HepG2 (cell line): ENCODE results near the gene CRHR1. TPM values are rescaled to one million over a fixed set of nuclear protein-coding genes. Genes with fewer than 3 reads are reported as not detected.
A peak's percentile ranks its signal among the peaks of the same experiment; 100 is the strongest.

Experiments
- ATRX ChIP-seq: sonication (generic); formaldehyde crosslinking; IDR thresholded peaks from 2 replicates; pipeline ENCODE4 v1.4.0; 2020; ENCODE audit warnings: missing genetic modification reagents, borderline replicate concordance
- DRAP1 ChIP-seq: IDR thresholded peaks from 2 replicates; pipeline ENCODE4 v1.6.1; 2016; ENCODE audit warnings: missing genetic modification reagents, missing compliant biosample characterization
- ERF ChIP-seq: IDR thresholded peaks from 2 replicates; pipeline ENCODE4 v1.6.1; 2018; ENCODE audit warnings: missing biosample characterization, missing genetic modification reagents
- ESRRA ChIP-seq: sonication (generic); formaldehyde crosslinking; IDR thresholded peaks from 2 replicates; pipeline ENCODE4 v1.5.1; 2020; ENCODE audit warnings: mild to moderate bottlenecking, low read depth, missing genetic modification reagents
- FOXA1 ChIP-seq, 2 experiments: fragments of 450-650 bp in 1 of 2; sonication (generic) in 1 of 2; formaldehyde crosslinking in 1 of 2; IDR thresholded peaks; 2 replicates each; pipeline versions ENCODE4 v1.4.0 to v1.6.1; 2016 to 2020; ENCODE audit warnings: missing genetic modification reagents in 1 of 2
- HNRNPLL ChIP-seq: fragments of 200-400 bp; formaldehyde crosslinking; IDR thresholded peaks from 2 replicates; pipeline ENCODE4 v1.6.1; 2017; ENCODE audit warnings: mild to moderate bottlenecking, low read depth, low read length; ENCODE audit not compliant: poor library complexity, severe bottlenecking
- MAF1 ChIP-seq: sonication (generic); formaldehyde crosslinking; IDR thresholded peaks from 2 replicates; pipeline ENCODE4 v1.5.0; 2020; ENCODE audit warnings: missing genetic modification reagents, borderline replicate concordance
- MLXIP ChIP-seq: sonication (generic); formaldehyde crosslinking; IDR thresholded peaks from 2 replicates; pipeline ENCODE4 v1.9.0; 2021; ENCODE audit warnings: missing genetic modification reagents, borderline replicate concordance
- NFAT5 ChIP-seq: sonication (generic); formaldehyde crosslinking; IDR thresholded peaks from 2 replicates; pipeline ENCODE4 v1.4.0; 2020; ENCODE audit warnings: missing genetic modification reagents
- RAD21 ChIP-seq: fragments of 450-650 bp; formaldehyde crosslinking; IDR thresholded peaks from 2 replicates; pipeline ENCODE4 v1.5.0; 2020; ENCODE audit warnings: mild to moderate bottlenecking
- SMC3 ChIP-seq: IDR thresholded peaks from 2 replicates; pipeline ENCODE4 v1.6.1; 2011; ENCODE audit warnings: low read length, improper control_type of control experiment
- TCF7 ChIP-seq: sonication (generic); IDR thresholded peaks from 2 replicates; pipeline ENCODE4 v1.6.1; 2016; ENCODE audit warnings: antibody characterized with exemption, low read depth
- ZBTB33 ChIP-seq: sonication (generic); formaldehyde crosslinking; IDR thresholded peaks from 2 replicates; pipeline ENCODE4 v1.4.0; 2020; ENCODE audit warnings: missing genetic modification reagents
- ZNF275 ChIP-seq: sonication (generic); formaldehyde crosslinking; IDR thresholded peaks from 2 replicates; pipeline ENCODE4 v1.8.0; 2022; ENCODE audit warnings: missing genetic modification reagents, mild to moderate bottlenecking, inconsistent platforms, borderline replicate concordance
- ZNF296 ChIP-seq: sonication (generic); formaldehyde crosslinking; conservative IDR thresholded peaks from 2 replicates; pipeline ENCODE4 v1.5.0; 2020; ENCODE audit warnings: mild to moderate bottlenecking, missing genetic modification reagents
- ZNF558 ChIP-seq: sonication (generic); formaldehyde crosslinking; IDR thresholded peaks from 2 replicates; pipeline ENCODE4 v1.9.0; 2022; ENCODE audit warnings: mild to moderate bottlenecking, missing genetic modification reagents, borderline replicate concordance
- ZNF564 ChIP-seq: sonication (generic); formaldehyde crosslinking; IDR thresholded peaks from 2 replicates; pipeline ENCODE4 v1.8.1; 2023; ENCODE audit warnings: mild to moderate bottlenecking, missing genetic modification reagents
- polyA plus RNA-seq, 8 experiments: library from polyadenylated mRNA; depleted of rRNA in 3 of 8; stranded (reverse) in 7 of 8; unstranded in 1 of 8; fragments of >200 nt; fragmentation: Illumina TruSeq in 4 of 8; extraction: Trizol in 4 of 8; gene quantifications; 2 replicates each; pipeline versions ENCODE4 v1.2.1 to v1.2.3, GENCODE V29; 2011 to 2016; ENCODE audit warnings: low read depth in 4 of 8, missing spikeins in 1 of 8, mixed read lengths in 1 of 8; ENCODE audit not compliant: insufficient read depth in 1 of 8
- total RNA-seq, 5 experiments: library from RNA; depleted of rRNA; stranded (reverse); fragments of >200 nt; fragmentation: Illumina TruSeq; extraction: Trizol; gene quantifications; 2 replicates each; pipeline ENCODE4 v1.2.3, GENCODE V29; 2016; ENCODE audit warnings: low read depth in 1 of 5

The CRHR1 gene
- total and polyA plus RNA-seq, 2 of the 13 experiments (the other 11 are each of a cell fraction or from before 2014, with no cell fraction given): not detected

- TF ChIP-seq NFAT5 (CRISPR knock-in tag) (no peak), DRAP1 (CRISPR knock-in tag) (no peak), TCF7 (no peak), RAD21 (CRISPR knock-in tag) (0 out of 2 replicates have a peak, but pooled peaks have one; percentile 9), ZNF564 (CRISPR knock-in tag) (0 out of 2 replicates have a peak, but pooled peaks have one; percentile 43), ZBTB33 (peak; percentile 76; the same call in 1 of the 2 replicates), ZNF275 (CRISPR knock-in tag) (no peak), SMC3 (no peak), HNRNPLL (peak; percentile 32), ATRX (no peak), ZNF296 (no peak), FOXA1 (IDR thresholded peaks at IDR 0.05) (no peak), FOXA1 (CRISPR knock-in tag; IDR thresholded peaks at IDR 0.05) (no peak), ZNF558 (no peak), MLXIP (no peak), ESRRA (CRISPR knock-in tag) (no peak), ERF (CRISPR knock-in tag) (no peak), MAF1 (CRISPR knock-in tag) (no peak)
Measured at GRCh38 chr17:45782889-45783592, 1.1 kb upstream of the CRHR1 start (continued).
